Endothelial cell (in vitro differentiated cells): Measurements from ENCODE around the gene CACNA1A. TPM values are rescaled to one million over a fixed set of nuclear protein-coding genes. Genes with fewer than 3 reads are reported as not detected.

Source experiments
- DNase-seq: peaks from one replicate; pipeline ENCODE4 v3.0.0; 2021; ENCODE audit warnings: low spot score
- H3K27ac Mint-ChIP-seq: one replicate; pipeline ENCODE4 v1.8.0; 2021; ENCODE audit warnings: mixed read lengths, inconsistent platforms; ENCODE audit not compliant: unreplicated experiment
- H3K27me3 Mint-ChIP-seq: one replicate; pipeline ENCODE4 v1.8.0; 2021; ENCODE audit warnings: mild to moderate bottlenecking, moderate library complexity, mixed read lengths, inconsistent platforms; ENCODE audit not compliant: unreplicated experiment
- H3K36me3 Mint-ChIP-seq: one replicate; pipeline ENCODE4 v1.8.0; 2021; ENCODE audit warnings: mild to moderate bottlenecking, low read depth, mixed read lengths, inconsistent platforms; ENCODE audit not compliant: unreplicated experiment
- H3K4me1 Mint-ChIP-seq: one replicate; pipeline ENCODE4 v1.8.0; 2021; ENCODE audit warnings: mild to moderate bottlenecking, mixed read lengths, inconsistent platforms; ENCODE audit not compliant: unreplicated experiment
- H3K4me3 Mint-ChIP-seq: one replicate; pipeline ENCODE4 v1.8.0; 2021; ENCODE audit warnings: mild to moderate bottlenecking, mixed read lengths, inconsistent platforms; ENCODE audit not compliant: unreplicated experiment
- H3K9me3 Mint-ChIP-seq: one replicate; pipeline ENCODE4 v1.8.0; 2021; ENCODE audit warnings: mixed read lengths, inconsistent platforms; ENCODE audit not compliant: unreplicated experiment
- CTCF ChIP-seq: fragments of 200-600 bp; sonication (generic); IDR thresholded peaks from one replicate; pipeline ENCODE4 v1.5.0; 2021; ENCODE audit warnings: antibody characterized with exemption; ENCODE audit not compliant: unreplicated experiment
- total RNA-seq: library from RNA; stranded (reverse); fragmentation: NEBNext Ultra II Directional; extraction: Animal tissue kit (Norgen Biotek cat#: 25700); gene quantifications from one replicate; pipeline ENCODE4 v1.2.1, GENCODE V29; 2021; ENCODE audit not compliant: unreplicated experiment

The CACNA1A gene
- total RNA-seq, 1 donor from 2014 or later, result 9.0 TPM

- Mint-ChIP-seq H3K27ac (no peak overlapping the region), H3K4me1 (no peaks in the 10 kb centered on the region), H3K36me3 (peaks cover 6% of the 10 kb centered on the region), H3K27me3 (no peaks in the 10 kb centered on the region), H3K9me3 (no peaks in the 10 kb centered on the region), H3K4me3 (no peak overlapping the region)
- no peak for TF ChIP-seq CTCF
- DNase-seq, result no peak
These were observed 277.7 kb downstream of the CACNA1A start for GRCh38 chr19:13228561-13228960.

GRCh38 chr19:13226983-13227382, 279.3 kb downstream of the CACNA1A start:
- no peaks in the 10 kb centered on the region for H3K4me1 Mint-ChIP-seq
- H3K4me3 Mint-ChIP-seq, result no peak overlapping the region
- no peaks in the 10 kb centered on the region for H3K27me3 Mint-ChIP-seq
- no peak overlapping the region for H3K27ac Mint-ChIP-seq
- H3K9me3 Mint-ChIP-seq, result no peaks in the 10 kb centered on the region
- no peak for DNase-seq
- peaks cover 6% of the 10 kb centered on the region for H3K36me3 Mint-ChIP-seq
- no peak for TF ChIP-seq CTCF

- H3K9me3 Mint-ChIP-seq, result no peaks in the 10 kb centered on the region
- no peak for DNase-seq
- no peak overlapping the region for H3K4me3 Mint-ChIP-seq
- no peaks in the 10 kb centered on the region for H3K27me3 Mint-ChIP-seq
- no peaks in the 10 kb centered on the region for H3K4me1 Mint-ChIP-seq
- H3K27ac Mint-ChIP-seq, result no peak overlapping the region
- no peak for TF ChIP-seq CTCF
- H3K36me3 Mint-ChIP-seq, result peaks cover 6% of the 10 kb centered on the region
These were observed 280.1 kb downstream of the CACNA1A start for GRCh38 chr19:13225973-13226865.

GRCh38 chr19:13225085-13225484, 281.2 kb downstream of the CACNA1A start:
- Mint-ChIP-seq H3K9me3 (no peaks in the 10 kb centered on the region), H3K4me3 (no peak overlapping the region), H3K27ac (no peak overlapping the region), H3K27me3 (no peaks in the 10 kb centered on the region), H3K4me1 (no peaks in the 10 kb centered on the region), H3K36me3 (peaks cover 6% of the 10 kb centered on the region)
- TF ChIP-seq CTCF, result no peak
- DNase-seq, result no peak

- Mint-ChIP-seq H3K4me3 (no peak overlapping the region), H3K4me1 (peaks cover 4% of the 10 kb centered on the region), H3K9me3 (no peaks in the 10 kb centered on the region), H3K36me3 (no peaks in the 10 kb centered on the region), H3K27ac (no peak overlapping the region), H3K27me3 (no peaks in the 10 kb centered on the region)
- no peak for TF ChIP-seq CTCF
- DNase-seq, result no peak
These were observed 285.4 kb downstream of the CACNA1A start for GRCh38 chr19:13220847-13221246.
